PC-3 (cell line): ENCODE results near the gene PCA3.

ENCODE experiments used
- CTCF ChIP-seq: fragments of 300-600 bp; sonication (generic); conservative IDR thresholded peaks from 2 replicates; pipeline ENCODE4 v1.5.1; 2017; ENCODE audit warnings: antibody characterized with exemption, low read depth, mild to moderate bottlenecking, low read length
- EZH2 ChIP-seq: fragments of 300-600 bp; sonication (generic); IDR thresholded peaks from one replicate; pipeline ENCODE4 v1.6.1; 2017; ENCODE audit warnings: antibody characterized with exemption, mild to moderate bottlenecking, low read length; ENCODE audit not compliant: unreplicated experiment
- EZH2phosphoT487 ChIP-seq: fragments of 300-600 bp; sonication (generic); IDR thresholded peaks from 2 replicates; pipeline ENCODE4 v1.6.1; 2018; ENCODE audit warnings: mild to moderate bottlenecking, antibody characterized with exemption, low read length, borderline replicate concordance

GRCh38 chr9:76820431-76820830, 56.2 kb downstream of the PCA3 start:
- TF ChIP-seq CTCF: no peak
- TF ChIP-seq EZH2: no peak
- TF ChIP-seq EZH2phosphoT487: no peak
